ENCODE measurements around the gene CORO7.

DNA sequence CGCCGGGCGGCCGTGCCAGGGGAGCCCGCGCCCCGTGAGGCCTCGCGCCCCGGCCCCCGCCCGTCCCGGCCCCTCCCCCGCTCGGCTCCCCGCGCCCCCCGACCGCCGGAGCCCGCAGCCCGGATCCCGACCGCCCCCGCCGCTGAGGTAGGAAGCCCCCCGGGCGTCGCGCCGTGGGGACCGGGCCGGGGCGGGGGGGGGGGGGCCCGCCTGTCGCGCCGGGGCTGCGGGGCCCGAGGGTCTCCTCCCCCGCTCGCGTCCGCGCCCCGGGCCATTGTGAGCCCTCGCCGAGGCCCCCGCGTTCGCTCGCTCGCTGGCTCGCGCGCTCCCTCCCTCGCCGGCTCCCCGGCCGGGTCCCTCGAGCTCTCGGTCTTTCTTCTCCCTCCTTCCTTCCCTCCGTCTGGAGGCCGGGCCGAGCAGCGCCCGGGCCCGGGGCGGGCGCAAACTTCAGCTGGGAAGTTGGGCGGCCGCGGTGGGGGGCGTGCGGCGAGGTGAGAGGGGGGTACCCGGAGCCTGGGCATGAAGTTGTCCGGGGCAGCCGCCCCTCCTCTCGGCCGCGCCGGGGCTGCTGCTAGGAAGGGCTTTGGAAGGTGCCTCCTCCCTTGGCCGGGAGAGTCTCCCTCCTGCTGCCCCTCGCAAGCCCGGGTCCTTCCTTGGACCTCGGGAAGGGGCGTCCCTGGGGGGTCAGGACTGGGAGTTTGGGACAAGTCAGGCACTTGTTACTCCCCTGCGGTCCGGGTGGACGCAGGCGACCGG is 100.1 kb downstream of the CORO7 start:
- TF ChIP-seq POLR2A (IDR thresholded peaks at IDR 0.05; ENCODE audit: low read depth, low read length) (no peak), POU2F2 (IDR thresholded peaks at IDR 0.05; ENCODE audit: low read depth, low read length) (no peak), TAF1 (IDR thresholded peaks at IDR 0.05; ENCODE audit: low read depth, low read length) (no peak), PAX5 (IDR thresholded peaks at IDR 0.05; ENCODE audit: insufficient read depth, low read length, severe bottlenecking) (no peak)
